ENCODE data around the gene LPCAT4.

DNA sequence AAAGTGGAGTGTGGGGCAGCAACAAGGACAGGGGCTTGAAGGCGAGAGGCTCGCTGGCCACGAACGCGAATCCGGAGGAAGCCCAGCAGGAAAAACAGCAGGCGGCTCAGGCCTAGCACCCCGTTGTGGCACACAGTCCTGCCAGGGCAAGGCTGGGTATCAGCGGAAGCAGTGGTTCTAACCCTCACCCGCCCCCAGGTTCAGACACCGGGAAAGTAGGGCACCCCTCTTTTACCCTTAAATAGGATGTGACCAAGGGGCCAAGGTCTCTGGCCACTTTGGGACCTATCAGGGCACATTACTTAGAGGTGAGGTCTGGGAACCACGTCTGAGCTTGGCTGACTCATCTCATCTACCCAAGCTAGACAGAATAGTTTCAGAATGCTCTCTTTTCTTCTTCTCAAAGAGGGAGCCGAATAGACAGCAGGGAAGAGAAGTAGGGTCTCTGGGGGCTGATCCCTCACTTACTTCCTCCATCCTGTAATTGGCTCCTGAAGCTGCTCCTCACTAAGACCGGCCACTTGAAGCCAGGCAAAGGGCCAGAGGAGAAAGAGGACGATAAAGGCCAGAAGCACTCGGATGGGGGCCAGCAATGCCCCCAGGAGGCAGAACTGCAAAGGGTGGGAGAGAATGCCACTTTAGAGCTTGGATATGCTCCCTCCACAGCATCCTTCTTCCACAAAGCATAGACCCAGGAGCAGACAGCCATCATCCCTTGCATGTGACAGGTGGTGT, 1.7 kb downstream of the LPCAT4 start:
- TF ChIP-seq NFIC (IDR thresholded peaks at IDR 0.05) (no peak), CREB1 (IDR thresholded peaks at IDR 0.05; ENCODE audit: low read depth) (no peak)
